Fibroblast of lung (primary cell): ENCODE measurements around the gene RALBP1.

Source experiments
- EZH2 ChIP-seq: IDR thresholded peaks from 2 replicates; pipeline ENCODE4 v1.5.1; 2012; ENCODE audit warnings: low read length, control low read depth, mild to moderate bottlenecking; ENCODE audit errors: missing control alignments
- TF ChIP-seq, protein P1 (sequence below), 2 donors: IDR thresholded peaks in 1 of 2; conservative IDR thresholded peaks in 1 of 2; 1 replicate in 1 of 2; 2 replicates in 1 of 2; pipeline ENCODE4 v1.5.1; 2011 to 2012; ENCODE audit warnings: low read length in 2 of 2, control low read depth in 1 of 2, inconsistent platforms in 1 of 2, low read depth in 1 of 2, mild to moderate bottlenecking in 1 of 2

DNA sequence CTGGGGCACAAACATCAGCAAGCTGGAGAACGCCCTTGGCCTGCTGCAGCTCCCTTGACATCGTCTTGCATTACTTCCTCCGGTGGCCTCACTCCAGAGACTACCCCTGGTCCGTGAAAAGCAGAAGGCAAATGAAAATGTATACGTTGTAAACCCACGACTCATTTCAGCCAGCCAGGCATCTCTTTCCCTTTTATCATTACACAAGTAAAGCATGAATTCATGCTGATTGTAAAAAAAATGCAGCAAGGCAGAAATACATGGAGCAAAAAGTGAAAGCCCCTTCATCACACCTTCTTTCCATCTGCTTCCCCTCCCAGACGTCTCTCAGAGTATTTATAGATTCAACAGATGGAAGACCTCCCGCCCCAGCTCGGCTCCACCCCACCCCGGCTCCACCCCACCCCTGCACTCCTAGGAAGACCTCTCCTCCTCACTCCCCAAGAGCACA lies 41.6 kb upstream of the RALBP1 start:
- TF ChIP-seq, protein P1, sequence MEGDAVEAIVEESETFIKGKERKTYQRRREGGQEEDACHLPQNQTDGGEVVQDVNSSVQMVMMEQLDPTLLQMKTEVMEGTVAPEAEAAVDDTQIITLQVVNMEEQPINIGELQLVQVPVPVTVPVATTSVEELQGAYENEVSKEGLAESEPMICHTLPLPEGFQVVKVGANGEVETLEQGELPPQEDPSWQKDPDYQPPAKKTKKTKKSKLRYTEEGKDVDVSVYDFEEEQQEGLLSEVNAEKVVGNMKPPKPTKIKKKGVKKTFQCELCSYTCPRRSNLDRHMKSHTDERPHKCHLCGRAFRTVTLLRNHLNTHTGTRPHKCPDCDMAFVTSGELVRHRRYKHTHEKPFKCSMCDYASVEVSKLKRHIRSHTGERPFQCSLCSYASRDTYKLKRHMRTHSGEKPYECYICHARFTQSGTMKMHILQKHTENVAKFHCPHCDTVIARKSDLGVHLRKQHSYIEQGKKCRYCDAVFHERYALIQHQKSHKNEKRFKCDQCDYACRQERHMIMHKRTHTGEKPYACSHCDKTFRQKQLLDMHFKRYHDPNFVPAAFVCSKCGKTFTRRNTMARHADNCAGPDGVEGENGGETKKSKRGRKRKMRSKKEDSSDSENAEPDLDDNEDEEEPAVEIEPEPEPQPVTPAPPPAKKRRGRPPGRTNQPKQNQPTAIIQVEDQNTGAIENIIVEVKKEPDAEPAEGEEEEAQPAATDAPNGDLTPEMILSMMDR (conservative IDR thresholded peaks at IDR 0.05 in 1 of 2, IDR thresholded peaks at IDR 0.05 in 1 of 2; ENCODE audit: low read depth in 1 of 2, low read length in 2 of 2): no peak
- TF ChIP-seq EZH2: no peak
